K562 (cell line): ENCODE data around the gene CRYBA4. TPM values are rescaled to one million over a fixed set of nuclear protein-coding genes. Genes with fewer than 3 reads are reported as not detected.
A peak's percentile ranks its signal among the peaks of the same experiment; 100 is the strongest.

Experiments
- ATAC-seq: fragments of 200-7000 bp; cut with Tn5 transposase; 3 replicates; pipeline ENCODE4 v1.9.1; 2020; ENCODE audit warnings: moderate library complexity
- BruUV-seq: library from RNA; stranded (reverse); fragments of 400-500 nt; replicated peaks from 2 replicates; lab custom pipeline; 2021; lab: Mats Ljungman, UMichigan
- CTCF ChIA-PET: fragments of 300-600 bp; formaldehyde crosslinking; extraction: SDS; loops from one replicate; lab custom pipeline; 2021; ENCODE audit warnings: low intra/inter-chr PET ratio; lab: Yijun Ruan, JAX
- POLR2A ChIA-PET: fragments of 300-600, 350-650 bp; sonication (Branson Sonifier 250); formaldehyde crosslinking; extraction: SDS; loops from one replicate; lab custom pipeline; 2021; ENCODE audit warnings: antibody characterized with exemption, inconsistent platforms; lab: Yijun Ruan, JAX
- DNase-seq, 4 experiments: peaks; one replicate each; pipeline versions ENCODE4 v3.0.0 to v3.0.0-alpha.2; 2011 to 2018; ENCODE audit warnings: low spot score in 3 of 4, mixed read lengths in 3 of 4; ENCODE audit errors: extremely low read depth in 1 of 4
- FAIRE-seq: peaks from 2 replicates; lab custom pipeline; 2011; peaks lifted over from hg19 to GRCh38; lab: Jason Lieb, UNC
- H2AFZ ChIP-seq: 2 replicates; pipeline ENCODE4 v1.6.0; 2011; ENCODE audit warnings: low read depth, low read length, control low read depth, inconsistent platforms
- H3K27ac ChIP-seq: fragments of 200-600 bp; 3 replicates; pipeline ENCODE4 v1.8.0; 2011; ENCODE audit warnings: low read depth, mild to moderate bottlenecking, control low read depth, inconsistent platforms, low read length, moderate library complexity, mixed read lengths; ENCODE audit errors: extremely low read depth
- H3K27me3 ChIP-seq, 2 experiments: fragments of 300-600 bp in 1 of 2; 2 replicates in 1 of 2; 3 replicates in 1 of 2; pipeline versions ENCODE4 v1.6.0 to v1.8.0; 2011; ENCODE audit warnings: inconsistent platforms in 2 of 2, low read length in 2 of 2, mild to moderate bottlenecking in 1 of 2, mixed read lengths in 1 of 2, moderate library complexity in 1 of 2; ENCODE audit not compliant: control insufficient read depth in 2 of 2, insufficient read depth in 2 of 2
- H3K36me3 ChIP-seq: fragments of 300-600 bp; 3 replicates; pipeline ENCODE4 v1.8.0; 2011; ENCODE audit warnings: mild to moderate bottlenecking, low read length, inconsistent platforms; ENCODE audit not compliant: control insufficient read depth, insufficient read depth
- H3K4me1 ChIP-seq, 2 experiments: fragments of 200-600 bp in 1 of 2; replicated peaks in 1 of 2; 2 replicates in 1 of 2; 3 replicates in 1 of 2; pipeline versions ENCODE4 v1.5.1 to v1.8.0; 2011; ENCODE audit warnings: inconsistent platforms in 2 of 2, low read length in 2 of 2, mild to moderate bottlenecking in 1 of 2, mixed read lengths in 1 of 2, moderate library complexity in 1 of 2; ENCODE audit not compliant: control insufficient read depth in 2 of 2, insufficient read depth in 2 of 2
- H3K4me2 ChIP-seq: 2 replicates; pipeline ENCODE4 v1.6.1; 2011; ENCODE audit warnings: low read length, control low read depth, inconsistent platforms, mixed read lengths; ENCODE audit not compliant: insufficient read depth
- H3K4me3 ChIP-seq: fragments of 200-600 bp; sonication (generic), shearing (Covaris generic); 2 replicates; pipeline ENCODE4 v1.5.1; 2016; ENCODE audit warnings: control low read depth, inconsistent platforms
- H3K79me2 ChIP-seq: fragments of 200-600 bp; 3 replicates; pipeline ENCODE4 v1.8.0; 2011; ENCODE audit warnings: low read length, inconsistent platforms; ENCODE audit not compliant: control insufficient read depth, insufficient read depth
- H3K9ac ChIP-seq, 2 experiments: 2 replicates each; pipeline versions ENCODE4 v1.6.0 to v1.6.1; 2011; ENCODE audit warnings: low read depth in 2 of 2, low read length in 2 of 2, control low read depth in 1 of 2, inconsistent platforms in 1 of 2, mild to moderate bottlenecking in 1 of 2, mixed read lengths in 1 of 2; ENCODE audit not compliant: insufficient read depth in 1 of 2
- H3K9me1 ChIP-seq: one replicate; pipeline ENCODE4 v1.6.0; 2011; ENCODE audit warnings: inconsistent platforms, mild to moderate bottlenecking, low read length, moderate library complexity; ENCODE audit not compliant: control insufficient read depth, insufficient read depth
- H3K9me3 ChIP-seq: replicated peaks from 2 replicates; pipeline ENCODE4 v1.5.1; 2011; ENCODE audit warnings: low read depth, low read length, inconsistent platforms; ENCODE audit not compliant: control insufficient read depth, insufficient read depth
- H4K20me1 ChIP-seq: replicated peaks from 2 replicates; pipeline ENCODE4 v1.6.1; 2011; ENCODE audit warnings: low read length, inconsistent platforms, mixed read lengths; ENCODE audit not compliant: control insufficient read depth, insufficient read depth
- ADNP ChIP-seq: fragments of 200-800 bp; sonication (Bioruptor generic); IDR thresholded peaks from 2 replicates; pipeline ENCODE4 v1.6.1; 2016; ENCODE audit warnings: missing genetic modification characterization, missing compliant biosample characterization
- ATF3 ChIP-seq, 2 experiments: fragments of 450-650 bp in 1 of 2; sonication (generic) in 1 of 2; formaldehyde crosslinking in 1 of 2; IDR thresholded peaks in 1 of 2; conservative IDR thresholded peaks in 1 of 2; 2 replicates each; pipeline versions ENCODE4 v1.6.1 to v1.8.1; 2016 to 2023; ENCODE audit warnings: mild to moderate bottlenecking in 2 of 2, moderate library complexity in 2 of 2, inconsistent platforms in 1 of 2, missing genetic modification reagents in 1 of 2
- BHLHE40 ChIP-seq: IDR thresholded peaks from 2 replicates; pipeline ENCODE4 v1.6.1; 2011; ENCODE audit warnings: low read length, improper control_type of control experiment
- GATAD2A ChIP-seq: fragments of 450-650 bp; IDR thresholded peaks from 2 replicates; pipeline ENCODE4 v1.6.1; 2017
- MYC ChIP-seq, 2 experiments: fragments of 250-450 bp in 1 of 2; sonication (Bioruptor Pico) in 1 of 2; IDR thresholded peaks; 2 replicates each; pipeline versions ENCODE4 v1.5.1 to v1.6.1; 2012 to 2021; ENCODE audit warnings: low read depth in 2 of 2, borderline replicate concordance in 1 of 2, improper control_type of control experiment in 1 of 2, low read length in 1 of 2, mild to moderate bottlenecking in 1 of 2, moderate library complexity in 1 of 2
- NRF1 ChIP-seq, 2 experiments: fragments of 450-650 bp; IDR thresholded peaks in 1 of 2; conservative IDR thresholded peaks in 1 of 2; 2 replicates each; pipeline ENCODE4 v1.6.1; 2014; ENCODE audit warnings: mild to moderate bottlenecking in 2 of 2
- SMARCC2 ChIP-seq: fragments of 450-650 bp; IDR thresholded peaks from 2 replicates; pipeline ENCODE4 v1.6.1; 2017; ENCODE audit warnings: antibody characterized with exemption, moderate library complexity, mild to moderate bottlenecking, low read depth
- TOE1 ChIP-seq, 2 experiments: fragments of 450-650 bp in 1 of 2; sonication (generic) in 1 of 2; formaldehyde crosslinking in 1 of 2; IDR thresholded peaks; 2 replicates each; pipeline versions ENCODE4 v1.7.1 to v1.8.0; 2016 to 2022; ENCODE audit warnings: borderline replicate concordance in 2 of 2, mild to moderate bottlenecking in 2 of 2, antibody characterized with exemption in 1 of 2, inconsistent platforms in 1 of 2, low read depth in 1 of 2, missing genetic modification reagents in 1 of 2, moderate library complexity in 1 of 2
- USF1 ChIP-seq: sonication (generic); formaldehyde crosslinking; IDR thresholded peaks from 2 replicates; pipeline ENCODE4 v1.9.0; 2022; ENCODE audit warnings: mild to moderate bottlenecking, missing genetic modification reagents
- ZFPM2 ChIP-seq: fragments of 250-450 bp; sonication (Bioruptor Pico); IDR thresholded peaks from 2 replicates; pipeline ENCODE4 v1.5.1; 2022; ENCODE audit warnings: mild to moderate bottlenecking
- WGBS: fragments of 100-300 bp; shearing (Covaris generic); methylation state at CpG from one replicate; pipeline ENCODE4 v1.1.6; 2016; ENCODE audit warnings: low coverage, mixed read lengths; ENCODE audit not compliant: insufficient coverage; ENCODE audit errors: missing lambda C conversion rate; 5-methylcytosine and 5-hydroxymethylcytosine counted together
- in situ Hi-C: fragments of 300-500 bp; cut with MboI; formaldehyde crosslinking; loops from 4 replicates; pipeline ENCODE4 v1.15.0; 2018; ENCODE audit warnings: inconsistent platforms, mixed read lengths
- intact Hi-C: fragments of 100-400 bp; cut with micrococcal nuclease; formaldehyde crosslinking; loops from 2 replicates; pipeline ENCODE4 v1.14.2; 2022
- polyA plus RNA-seq, 8 experiments: library from polyadenylated mRNA; depleted of rRNA in 4 of 8; stranded (reverse) in 5 of 8; unstranded in 3 of 8; fragments of >200 nt; fragmentation: Nextera tagmentation in 2 of 8; fragmentation: Illumina TruSeq in 1 of 8; extraction: Ambion mirVana in 2 of 8; extraction: Trizol in 1 of 8; gene quantifications; 2 replicates each; pipeline versions ENCODE4 v1.2.1 to v1.2.3, GENCODE V29; 2011 to 2014; ENCODE audit warnings: inconsistent platforms in 1 of 8, missing spikeins in 1 of 8
- total RNA-seq, 7 experiments: library from RNA; depleted of rRNA in 6 of 7; stranded (reverse); fragments of >200 nt in 6 of 7; fragmentation: Illumina TruSeq in 2 of 7; extraction: Trizol in 2 of 7; gene quantifications; 2 replicates each; pipeline versions ENCODE4 v1.2.1 to v1.2.3, GENCODE V29; 2011 to 2021; ENCODE audit warnings: low replicate concordance in 1 of 7
- TF ChIP-seq, protein P1 (sequence below): sonication (generic); formaldehyde crosslinking; IDR thresholded peaks from 2 replicates; pipeline ENCODE4 v1.8.1; 2023; ENCODE audit warnings: mild to moderate bottlenecking, missing genetic modification reagents
- TF ChIP-seq, protein P2 (sequence below): sonication (generic); formaldehyde crosslinking; IDR thresholded peaks from 2 replicates; pipeline ENCODE4 v1.5.0; 2020; ENCODE audit warnings: missing genetic modification reagents

Gene CRYBA4
- total and polyA plus RNA-seq, 9 of the 15 experiments (the other 6 are each of a cell fraction or from before 2014, with no cell fraction given): 0.59 to 3.3 (median 1.6) TPM

DNA sequence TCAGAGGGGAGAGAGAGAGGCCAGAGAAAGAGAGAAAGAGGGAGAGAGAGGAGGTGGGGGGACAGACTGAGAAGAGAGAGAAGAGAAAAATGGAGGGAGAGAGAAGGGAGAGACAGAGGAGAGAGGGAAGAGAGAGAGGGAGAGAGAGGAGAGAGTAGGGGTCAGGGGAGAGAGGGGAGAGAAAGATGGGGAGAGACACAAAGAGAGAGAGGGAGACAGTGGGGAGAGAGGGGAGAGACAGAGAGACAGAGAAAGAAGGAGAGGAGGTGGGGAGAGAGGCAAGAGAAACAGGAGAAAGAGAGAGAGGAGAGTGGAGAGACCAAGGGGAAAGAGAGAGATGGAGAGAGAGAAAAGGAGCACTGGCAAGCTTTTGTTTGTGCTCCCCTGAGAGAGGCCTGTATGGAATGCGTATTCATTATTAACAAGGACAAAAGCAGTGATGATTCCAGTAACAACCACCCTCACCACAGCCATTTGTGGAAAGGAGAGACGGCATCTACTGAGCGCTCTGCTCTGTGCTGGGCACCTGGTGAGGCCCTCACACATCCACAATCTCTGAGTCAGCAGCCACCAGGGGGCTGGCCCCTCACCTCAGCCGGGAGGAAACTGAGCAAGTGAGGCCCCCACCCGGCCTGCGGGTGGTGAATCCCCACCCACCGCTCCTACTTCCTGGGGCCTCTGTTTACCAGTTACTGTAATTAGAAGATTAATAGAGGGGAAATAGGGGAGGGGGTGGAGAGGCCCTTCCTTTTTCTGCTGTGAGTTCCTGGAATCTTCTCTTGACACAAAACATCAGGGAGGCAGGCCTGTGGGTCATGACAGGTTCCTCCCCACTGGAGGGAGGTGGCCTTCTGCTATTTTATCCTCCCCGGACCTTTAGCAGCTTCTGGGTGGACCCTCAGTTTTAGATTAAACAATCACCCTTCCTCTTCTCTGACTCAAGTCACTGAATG, 21.0 kb downstream of the CRYBA4 start (continued):
- TF ChIP-seq GATAD2A (peak; percentile 45; the same call in 1 of the 2 replicates), ZFPM2 (CRISPR knock-in tag) (no peak), MYC (IDR thresholded peaks at IDR 0.05; ENCODE audit: low read depth, low read length) (no peak), MYC (CRISPR knock-in tag; IDR thresholded peaks at IDR 0.05; ENCODE audit: borderline replicate concordance, low read depth) (no peak), ADNP (tag) (no peak)

DNA sequence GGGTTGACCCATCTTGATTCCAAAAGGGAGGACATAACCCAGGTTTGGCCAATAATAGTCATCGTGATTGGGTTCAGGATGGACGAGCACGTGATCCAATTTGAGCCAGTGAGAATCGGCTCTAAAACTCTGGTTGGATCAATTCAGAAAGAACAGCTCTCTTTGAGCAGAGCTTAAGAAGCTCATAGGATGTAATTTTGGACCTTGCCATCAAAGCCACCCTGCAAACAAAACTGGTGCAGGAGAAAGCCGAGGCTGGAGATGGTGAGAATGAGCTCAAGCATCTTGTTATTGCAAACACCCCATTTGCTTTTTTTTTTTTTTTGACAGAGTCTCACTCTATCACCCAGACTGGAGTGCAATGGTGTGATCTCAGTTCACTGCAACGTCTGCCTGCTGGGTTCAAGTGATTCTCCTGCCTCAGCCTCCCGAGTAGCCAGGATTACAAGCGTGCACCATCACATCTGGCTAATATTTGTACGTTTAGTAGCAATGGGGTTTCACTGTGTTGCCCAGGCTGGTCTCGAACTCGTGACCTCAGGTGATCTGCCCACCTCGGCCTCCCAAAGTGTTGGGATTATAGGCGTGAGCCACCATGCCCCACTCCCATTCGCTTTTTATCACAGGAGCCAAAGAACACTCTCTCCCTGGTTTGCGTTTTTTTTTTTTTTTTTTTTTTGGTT, 21.8 kb downstream of the CRYBA4 start:
- no peaks in the 10 kb centered on the region for H4K20me1 ChIP-seq
- intact Hi-C loops: no loop called here
- peaks cover 40 to 44% of the 10 kb centered on the region in 2 experiments; a peak in 4 of 5 replicates for H3K4me1 ChIP-seq
- no peaks in the 10 kb centered on the region for H3K36me3 ChIP-seq
- H3K4me3 ChIP-seq: peak overlapping the region; percentile 39; the same call in 1 of the 2 replicates
- no peaks in the 10 kb centered on the region for H3K9me1 ChIP-seq
- peak in 1 of 4 experiments; percentile 60 for DNase-seq
- peaks cover 26% of the 10 kb centered on the region for H3K79me2 ChIP-seq
- FAIRE-seq: peak; percentile 80
- BruUV-seq: no TSS peak
- H2AFZ ChIP-seq: peak overlapping the region; percentile 72
- CTCF ChIA-PET: no interaction called here
- in situ Hi-C loops: no loop called here
- no peaks in the 10 kb centered on the region for H3K9me3 ChIP-seq
- ATAC-seq: no peak
- H3K9ac ChIP-seq: peak overlapping the region in 1 of 2 experiments; percentile 64; a peak in 3 of 4 replicates
- POLR2A ChIA-PET: interaction anchor here (1.0 to 1.5 kb wide), 2 partner anchors 13 to 19 kb away, joined by 3 to 4 read pairs; no protein-coding TSS in a partner anchor
- H3K27ac ChIP-seq: peak overlapping the region; percentile 76
- WGBS: 35% methylated on average over 10 of the region's 15 CpGs
- no peaks in the 10 kb centered on the region for H3K27me3 ChIP-seq
- peak overlapping the region; percentile 79 for H3K4me2 ChIP-seq
- TF ChIP-seq, protein P1, sequence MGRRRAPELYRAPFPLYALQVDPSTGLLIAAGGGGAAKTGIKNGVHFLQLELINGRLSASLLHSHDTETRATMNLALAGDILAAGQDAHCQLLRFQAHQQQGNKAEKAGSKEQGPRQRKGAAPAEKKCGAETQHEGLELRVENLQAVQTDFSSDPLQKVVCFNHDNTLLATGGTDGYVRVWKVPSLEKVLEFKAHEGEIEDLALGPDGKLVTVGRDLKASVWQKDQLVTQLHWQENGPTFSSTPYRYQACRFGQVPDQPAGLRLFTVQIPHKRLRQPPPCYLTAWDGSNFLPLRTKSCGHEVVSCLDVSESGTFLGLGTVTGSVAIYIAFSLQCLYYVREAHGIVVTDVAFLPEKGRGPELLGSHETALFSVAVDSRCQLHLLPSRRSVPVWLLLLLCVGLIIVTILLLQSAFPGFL (CRISPR knock-in tag): no peak
- TF ChIP-seq SMARCC2: no peak
- peak; percentile 79 for TF ChIP-seq USF1 (CRISPR knock-in tag)
- peak; percentile 33; the same call in 1 of the 2 replicates for TF ChIP-seq BHLHE40
- TF ChIP-seq, protein P2, sequence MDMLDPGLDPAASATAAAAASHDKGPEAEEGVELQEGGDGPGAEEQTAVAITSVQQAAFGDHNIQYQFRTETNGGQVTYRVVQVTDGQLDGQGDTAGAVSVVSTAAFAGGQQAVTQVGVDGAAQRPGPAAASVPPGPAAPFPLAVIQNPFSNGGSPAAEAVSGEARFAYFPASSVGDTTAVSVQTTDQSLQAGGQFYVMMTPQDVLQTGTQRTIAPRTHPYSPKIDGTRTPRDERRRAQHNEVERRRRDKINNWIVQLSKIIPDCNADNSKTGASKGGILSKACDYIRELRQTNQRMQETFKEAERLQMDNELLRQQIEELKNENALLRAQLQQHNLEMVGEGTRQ (CRISPR knock-in tag): peak; percentile 78
- peak; percentile 72; the same call in 1 of the 2 replicates for TF ChIP-seq TOE1 (IDR thresholded peaks at IDR 0.05; ENCODE audit: borderline replicate concordance)
- no peak for TF ChIP-seq TOE1 (CRISPR knock-in tag; IDR thresholded peaks at IDR 0.05; ENCODE audit: borderline replicate concordance, low read depth)
- no peak for TF ChIP-seq ATF3 (IDR thresholded peaks at IDR 0.05)
- TF ChIP-seq ATF3 (CRISPR knock-in tag; conservative IDR thresholded peaks at IDR 0.05): no peak
- TF ChIP-seq NRF1 (conservative IDR thresholded peaks at IDR 0.05 in 1 of 2, IDR thresholded peaks at IDR 0.05 in 1 of 2): no peak
